ELR (cell line): ENCODE results near the gene OR5AR1.
"Not testable (repeated sequence)": the region's sequence is repeated elsewhere in the genome, so short reads cannot be mapped to it uniquely, and the experiment has no call there.

ENCODE experiments used
- DNase-seq: peaks from one replicate; pipeline ENCODE4 v3.0.0-alpha.2; 2015; ENCODE audit warnings: low read depth

The OR5AR1 gene

GRCh38 chr11:56663386-56663785, at the start of gene OR5AR1:
OR5AR1 (plus strand) TSS chr11:56663686; CDS start chr11:56663686, 0 bp downstream.
- DNase-seq: no peak

- DNase-seq: peak; percentile 67
These were observed 38.8 kb upstream of the OR5AR1 start for GRCh38 chr11:56624661-56625110.

DNA sequence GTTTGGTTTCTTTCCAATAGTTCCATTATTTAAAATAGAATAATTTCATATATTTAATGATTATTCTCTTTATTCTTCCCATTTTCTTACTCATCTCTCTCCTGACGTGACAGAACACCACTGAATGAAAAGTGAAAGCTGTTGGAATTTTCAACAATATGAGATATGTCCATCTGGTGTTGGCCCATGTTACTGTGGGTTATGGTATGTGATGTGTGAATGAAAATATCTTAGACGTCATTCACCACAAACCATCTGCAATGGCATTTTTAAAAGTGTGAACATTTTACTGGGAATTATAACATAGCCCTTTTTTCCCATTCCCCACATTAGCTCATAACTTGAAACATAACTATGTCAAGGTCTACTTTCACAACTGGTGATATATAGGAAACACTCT, 37.5 kb upstream of the OR5AR1 start:
- no peak for DNase-seq

- no peak for DNase-seq
These were observed 31.2 kb upstream of the OR5AR1 start for GRCh38 chr11:56632329-56632728.

- DNase-seq: no peak
These were observed 26.6 kb upstream of the OR5AR1 start for GRCh38 chr11:56636861-56637260.

DNA sequence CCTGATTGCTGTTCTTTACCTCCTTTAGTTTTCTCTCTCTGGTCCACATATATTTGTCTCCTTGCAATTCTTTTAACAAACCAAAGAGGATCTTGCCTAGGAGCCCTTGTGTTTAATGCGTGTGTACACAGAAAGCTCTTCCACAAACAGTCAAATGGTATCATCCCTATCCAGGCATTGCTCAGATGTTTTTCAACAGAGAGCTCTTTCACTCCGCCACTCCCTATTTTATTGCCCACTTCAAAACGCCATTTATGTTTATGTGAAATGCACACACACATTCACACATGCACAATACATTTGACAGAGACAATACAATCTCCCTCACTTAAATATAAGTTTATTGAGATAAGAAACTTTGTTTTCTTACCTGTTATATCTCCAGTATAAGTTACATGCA, 26.0 kb upstream of the OR5AR1 start:
- DNase-seq: no peak

DNA sequence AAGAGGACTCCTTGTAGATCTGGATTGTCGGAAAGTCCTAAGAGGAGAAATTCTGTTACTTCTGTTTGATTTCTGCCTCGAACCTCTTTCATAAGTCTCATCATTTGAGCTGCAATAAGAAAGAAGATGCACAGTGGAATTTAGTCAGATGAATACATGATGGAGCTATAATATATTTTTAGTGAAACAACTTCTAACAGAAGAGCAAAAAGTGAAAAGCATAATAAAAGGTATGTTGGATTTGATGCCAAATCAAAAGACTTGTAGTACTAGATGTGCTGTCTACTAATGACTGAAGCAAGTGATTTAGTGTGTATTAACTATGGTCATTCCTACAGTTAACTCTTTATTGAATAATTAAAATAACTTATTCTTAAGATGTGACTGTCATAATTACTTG, 21.1 kb upstream of the OR5AR1 start, which contains the start of gene OR5AP2:
TSS of gene OR5AP2 (minus strand) at position 101 of the 400 bp plus-strand sequence. CDS start at position 101, 0 bp downstream.
- no peak for DNase-seq

GRCh38 chr11:56659755-56660154, 3.7 kb upstream of the OR5AR1 start:
- DNase-seq: no peak

- no peak for DNase-seq
These were observed 7.5 kb downstream of the OR5AR1 start for GRCh38 chr11:56670984-56671383.

- DNase-seq: no peak
These were observed 25.1 kb downstream of the OR5AR1 start for GRCh38 chr11:56688554-56689100.

DNA sequence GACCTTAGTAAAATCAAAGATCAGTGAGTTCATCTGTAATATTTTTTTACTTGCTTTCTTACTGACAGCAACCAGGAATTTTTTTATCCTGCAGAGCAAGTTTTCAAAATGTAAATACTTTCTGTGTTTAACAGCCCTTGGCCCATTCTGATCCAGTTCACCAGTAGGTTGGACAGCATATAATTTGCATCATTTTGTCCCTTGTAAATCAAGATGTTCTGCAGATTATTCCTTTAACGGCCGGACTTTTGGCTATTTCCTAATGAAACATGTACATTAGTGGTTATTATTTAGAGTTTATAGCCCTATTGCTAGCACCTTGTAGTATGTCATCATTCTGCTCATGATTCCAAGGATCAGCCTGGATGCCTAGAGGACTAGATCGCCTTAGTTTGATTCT, 27.7 kb downstream of the OR5AR1 start:
- not testable (repeated sequence) for DNase-seq

GRCh38 chr11:56693428-56693827, 29.9 kb downstream of the OR5AR1 start:
- DNase-seq: no peak

DNA sequence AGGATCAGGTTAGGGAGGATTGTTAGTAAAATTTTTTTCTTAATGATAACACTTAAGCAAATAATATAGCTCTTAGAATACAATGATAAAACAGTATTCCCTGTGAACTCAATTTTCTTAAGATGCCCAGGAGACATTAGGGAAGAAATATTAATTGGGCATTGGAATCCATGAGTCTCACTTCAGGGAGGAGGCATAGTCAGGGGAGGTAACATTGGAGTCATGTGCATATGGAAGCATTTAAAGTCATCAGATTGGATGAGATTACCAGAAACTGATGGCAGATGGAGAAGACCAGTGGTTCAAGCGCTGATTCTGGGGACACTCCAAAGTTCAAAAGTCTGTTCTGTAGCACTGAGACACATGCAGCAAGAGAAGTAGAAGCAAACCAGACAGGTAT, 35.3 kb downstream of the OR5AR1 start, which contains the start of gene OR9G1:
TSS of gene OR9G1 (plus strand) at position 301 of the 400 bp plus-strand sequence. CDS start 1,293 bp downstream, outside the sequence.
- DNase-seq: no peak

- no peak for DNase-seq
These were observed 36.9 kb downstream of the OR5AR1 start for GRCh38 chr11:56700242-56700913.

DNA sequence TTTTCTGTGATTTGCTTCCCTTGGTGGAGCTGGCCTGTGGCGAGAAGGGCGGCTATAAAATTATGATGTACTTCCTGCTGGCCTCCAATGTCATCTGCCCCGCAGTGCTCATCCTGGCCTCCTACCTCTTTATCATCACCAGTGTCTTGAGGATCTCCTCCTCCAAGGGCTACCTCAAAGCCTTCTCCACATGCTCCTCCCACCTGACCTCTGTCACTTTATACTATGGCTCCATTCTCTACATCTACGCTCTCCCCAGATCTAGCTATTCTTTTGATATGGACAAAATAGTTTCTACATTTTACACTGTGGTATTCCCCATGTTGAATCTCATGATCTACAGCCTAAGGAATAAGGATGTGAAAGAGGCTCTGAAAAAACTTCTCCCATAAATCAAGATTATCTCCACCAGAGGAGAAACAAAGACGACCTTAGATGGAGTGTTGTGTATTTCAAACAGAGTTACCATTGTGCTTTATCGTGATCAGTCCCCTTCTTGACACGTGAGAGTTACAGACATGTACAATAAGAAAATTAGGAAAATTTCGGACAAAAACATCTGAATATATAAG, 37.5 kb downstream of the OR5AR1 start:
- DNase-seq: no peak

GRCh38 chr11:56705784-56706396, 42.4 kb downstream of the OR5AR1 start:
- DNase-seq: no peak

GRCh38 chr11:56706486-56706885, 43.0 kb downstream of the OR5AR1 start:
- no peak for DNase-seq

DNA sequence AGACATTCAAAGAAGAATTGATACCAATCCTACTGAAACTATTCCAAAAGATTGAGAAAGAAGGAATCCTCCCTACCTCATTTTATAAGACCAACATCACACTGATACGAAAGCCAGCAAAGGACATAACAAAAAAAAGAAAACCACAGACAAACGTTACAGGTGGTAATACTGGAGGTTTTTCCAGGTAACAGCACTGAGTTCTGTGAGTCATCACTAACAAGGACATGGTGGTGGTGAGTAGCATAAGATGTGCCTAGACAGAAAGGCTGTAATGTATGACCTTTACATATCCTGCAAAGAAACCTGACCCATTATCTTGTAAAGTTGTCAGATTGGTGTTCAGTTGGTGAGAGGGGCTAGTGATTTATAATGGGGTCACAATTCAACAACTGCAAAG, 50.7 kb downstream of the OR5AR1 start:
- no peak for DNase-seq
